Stomach (tissue), 9 donors: ENCODE measurements around the gene MED15. TPM values are rescaled to one million over a fixed set of nuclear protein-coding genes. Genes with fewer than 3 reads are reported as not detected.

Source experiments
- DNase-seq, 2 donors: peaks; one replicate each; pipeline versions ENCODE4 v3.0.0 to v3.0.0-alpha.2; 2013 to 2019
- H3K27ac ChIP-seq, 5 donors: fragments of 200-600 bp in 4 of 5; sonication (generic) in 4 of 5; one replicate each; pipeline ENCODE4 v1.5.1; 2013 to 2019; ENCODE audit warnings: mild to moderate bottlenecking in 1 of 5, moderate library complexity in 1 of 5
- H3K27me3 ChIP-seq, 3 donors: fragments of 200-600 bp; sonication (generic); one replicate each; pipeline ENCODE4 v1.5.1; 2017 to 2019; ENCODE audit warnings: mixed run types in 1 of 3
- H3K36me3 ChIP-seq, 4 donors: fragments of 200-600 bp; sonication (generic); 1 replicate in 3 of 4; 2 replicates in 1 of 4; pipeline ENCODE4 v1.5.1; 2016 to 2019
- H3K4me1 ChIP-seq, 4 donors: fragments of 200-600 bp; sonication (generic); one replicate each; pipeline ENCODE4 v1.5.1; 2016 to 2019
- H3K4me3 ChIP-seq, 4 donors: fragments of 200-600 bp; sonication (generic) in 3 of 4; one replicate each; pipeline ENCODE4 v1.5.1; 2016 to 2019; ENCODE audit warnings: mild to moderate bottlenecking in 1 of 4
- H3K9me3 ChIP-seq, 4 donors: fragments of 200-600 bp; sonication (generic); one replicate each; pipeline ENCODE4 v1.5.1; 2016 to 2019
- CTCF ChIP-seq, 7 experiments: fragments of 450-650 bp in 4 of 7; fragments of 200-600 bp in 3 of 7; sonication (generic) in 3 of 7; IDR thresholded peaks; one replicate each; pipeline ENCODE4 v1.5.1; 2016 to 2019; ENCODE audit warnings: antibody characterized with exemption in 7 of 7, control low read depth in 2 of 7, mild to moderate bottlenecking in 1 of 7
- EP300 ChIP-seq: sonication (generic); formaldehyde crosslinking; IDR thresholded peaks from one replicate; pipeline ENCODE4 v1.6.1; 2017; ENCODE audit warnings: antibody characterized with exemption
- POLR2A ChIP-seq, 4 donors: fragments of 450-650 bp; IDR thresholded peaks; one replicate each; pipeline ENCODE4 v1.6.1; 2016; ENCODE audit warnings: antibody characterized with exemption in 4 of 4, control low read depth in 2 of 4, mild to moderate bottlenecking in 1 of 4, moderate library complexity in 1 of 4
- POLR2AphosphoS5 ChIP-seq, 3 donors: sonication (generic); formaldehyde crosslinking; IDR thresholded peaks; one replicate each; pipeline ENCODE4 v1.6.1; 2016; ENCODE audit warnings: antibody characterized with exemption in 3 of 3
- WGBS, 5 donors: extraction: QIAGEN DNeasy Blood & Tissue Kit in 3 of 5; methylation state at CpG; one replicate each; pipeline versions ENCODE4 v1.1.5 to v1.1.7; 2013 to 2018; 5-methylcytosine and 5-hydroxymethylcytosine counted together
- intact Hi-C: fragments of 100-400 bp; cut with DNase I; formaldehyde crosslinking; loops from one replicate; pipeline ENCODE4 v1.15.1; 2023; ENCODE audit warnings: low total_unique reads
- polyA plus RNA-seq, 3 donors: library from polyadenylated mRNA; stranded (reverse); fragments of 200-250 nt; gene quantifications; one replicate each; pipeline ENCODE4 v1.2.3, GENCODE V29; 2013
- total RNA-seq, 5 donors: library from RNA; depleted of rRNA; stranded (reverse); fragments of >200 nt; gene quantifications; one replicate each; pipeline versions ENCODE4 v1.1.0 to v1.2.3, GENCODE V29; 2014 to 2016
- donor health status: healthy with polysubstance abuse.
- donor health status: Bipolar disorder and iron deficiency.
- donor health status: healthy.

MED15 gene
- total and polyA plus RNA-seq, 8 donors: 28.3 to 289 (median 69.6) TPM

- TF ChIP-seq EP300 (no peak), CTCF (IDR thresholded peaks at IDR 0.05) (no peak), POLR2A (IDR thresholded peaks at IDR 0.05) (no peak), POLR2AphosphoS5 (IDR thresholded peaks at IDR 0.05) (no peak)
- intact Hi-C loops: no loop called here
- H3K4me1 ChIP-seq: peaks cover 9 to 36% (median 23%) of the 10 kb centered on the region in 4 donors
Measured at GRCh38 chr22:20491346-20491745, 16.1 kb upstream of the MED15 start.

GRCh38 chr22:20494978-20495860 lies 12.2 kb upstream of the MED15 start, which contains the start of gene KLHL22:
TSS of gene KLHL22 (minus strand) at chr22:20495795. CDS start at chr22:20489211, 6,584 bp downstream.
- H3K9me3 ChIP-seq: no peaks in the 10 kb centered on the region
- intact Hi-C loops: loop anchor here (5.0 kb wide), 1 partner anchor 73 kb away; no protein-coding TSS in a partner anchor
- no peaks in the 10 kb centered on the region for H3K27me3 ChIP-seq
- peaks cover 3 to 9% (median 8%) of the 10 kb centered on the region in 4 donors for H3K36me3 ChIP-seq
- 0 to 2% (median 0%) methylated on average over 22 to 108 of the region's 108 CpGs for WGBS, 5 donors
- H3K4me1 ChIP-seq: peaks cover 15 to 38% (median 24%) of the 10 kb centered on the region in 4 donors
- peak within 1 kb of the TSS; percentile 92 to 96 (median 94) for H3K27ac ChIP-seq
- peak in 1 of 3 donors; percentile 28 for TF ChIP-seq POLR2AphosphoS5 (IDR thresholded peaks at IDR 0.05)
- no peak for TF ChIP-seq EP300
- no peak for TF ChIP-seq POLR2A (IDR thresholded peaks at IDR 0.05)
- TF ChIP-seq CTCF (IDR thresholded peaks at IDR 0.05): no peak
- peak in 1 of 2 donors; percentile 40 for DNase-seq
- peak within 1 kb of the TSS; percentile 67 to 77 (median 76) for H3K4me3 ChIP-seq

More at GRCh38 chr22:20491346-20491745, 16.1 kb upstream of the MED15 start:
- Histone ChIP-seq H3K36me3 (peaks cover 6 to 19% (median 16%) of the 10 kb centered on the region in 4 donors), H3K9me3 (no peaks in the 10 kb centered on the region), H3K4me3 (no peak overlapping the region), H3K27ac (no peak overlapping the region), H3K27me3 (no peaks in the 10 kb centered on the region)
- no peak for DNase-seq
- WGBS, 5 donors: 88 to 96% (median 90%) methylated on average over 2 of the region's 2 CpGs

- Histone ChIP-seq H3K4me3 (peak overlapping the region; percentile 67 to 77 (median 76)), H3K36me3 (peaks cover 3 to 17% (median 16%) of the 10 kb centered on the region in 4 donors), H3K27me3 (no peaks in the 10 kb centered on the region), H3K4me1 (peaks cover 15 to 35% (median 24%) of the 10 kb centered on the region in 4 donors), H3K9me3 (no peaks in the 10 kb centered on the region), H3K27ac (peak overlapping the region; percentile 92 to 96 (median 94))
- peak in 5 of 7 experiments; percentile 83 to 95 (median 84) for TF ChIP-seq CTCF (IDR thresholded peaks at IDR 0.05)
- no peak for TF ChIP-seq EP300
- peak; percentile 76 to 82 (median 79) for TF ChIP-seq POLR2AphosphoS5 (IDR thresholded peaks at IDR 0.05)
- peak in 1 of 4 donors; percentile 9 for TF ChIP-seq POLR2A (IDR thresholded peaks at IDR 0.05)
- peak; percentile 94 to 98 for DNase-seq
- 0 to 1% (median 0%) methylated on average over 26 to 54 of the region's 54 CpGs for WGBS, 5 donors
- intact Hi-C loops: loop anchor here (5.0 kb wide), 1 partner anchor 74 kb away; no protein-coding TSS in a partner anchor
Measured at GRCh38 chr22:20495861-20496681, 11.3 kb upstream of the MED15 start.

- Histone ChIP-seq H3K27me3 (no peaks in the 10 kb centered on the region), H3K4me1 (peaks cover 15 to 34% (median 24%) of the 10 kb centered on the region in 4 donors), H3K4me3 (no peak overlapping the region), H3K27ac (no peak overlapping the region), H3K36me3 (peaks cover 6 to 28% (median 26%) of the 10 kb centered on the region in 4 donors), H3K9me3 (no peaks in the 10 kb centered on the region)
- intact Hi-C loops: loop anchor here (5.0 kb wide), 1 partner anchor 75 kb away; no protein-coding TSS in a partner anchor
- 85 to 93% (median 89%) methylated on average over 3 of the region's 3 CpGs for WGBS, 5 donors
- TF ChIP-seq POLR2A (IDR thresholded peaks at IDR 0.05) (no peak), CTCF (IDR thresholded peaks at IDR 0.05) (no peak), POLR2AphosphoS5 (IDR thresholded peaks at IDR 0.05) (no peak), EP300 (no peak)
- DNase-seq: no peak
Measured at GRCh38 chr22:20497426-20497825, 10.0 kb upstream of the MED15 start.
